ENCODE measurements around the gene SMARCC2.
A peak's percentile ranks its signal among the peaks of the same experiment; 100 is the strongest.

Gene SMARCC2

GRCh38 chr12:56152132-56152755 is 37.0 kb downstream of the SMARCC2 start, which contains the start of gene MYL6B:
MYL6B (plus strand) TSS chr12:56152587; CDS start chr12:56153919, 1,332 bp downstream.
- peak; percentile 92 for DNase-seq (ENCODE audit: low read depth)

GRCh38 chr12:56151672-56152131 is 37.6 kb downstream of the SMARCC2 start:
- peak; percentile 54 for DNase-seq (ENCODE audit: low read depth)

- DNase-seq (ENCODE audit: low read depth) = no peak
These were observed 38.7 kb downstream of the SMARCC2 start for GRCh38 chr12:56150563-56150962.

- no peak for DNase-seq (ENCODE audit: low read depth)
These were observed 42.5 kb downstream of the SMARCC2 start for GRCh38 chr12:56146492-56147460.

- no peak for DNase-seq (ENCODE audit: low read depth)
These were observed 44.1 kb downstream of the SMARCC2 start for GRCh38 chr12:56145217-56145616.

- DNase-seq (ENCODE audit: low read depth) = no peak
These were observed 45.4 kb downstream of the SMARCC2 start for GRCh38 chr12:56143870-56144269.

GRCh38 chr12:56143217-56143616 is 46.1 kb downstream of the SMARCC2 start:
- no peak for DNase-seq (ENCODE audit: low read depth)

- DNase-seq (ENCODE audit: low read depth) = no peak
These were observed 47.1 kb downstream of the SMARCC2 start for GRCh38 chr12:56141946-56142784.

GRCh38 chr12:56137853-56138571 is 51.3 kb downstream of the SMARCC2 start:
- DNase-seq (ENCODE audit: low read depth) = no peak

- no peak for DNase-seq (ENCODE audit: low read depth)
These were observed 54.4 kb downstream of the SMARCC2 start for GRCh38 chr12:56134897-56135296.

- no peak for DNase-seq (ENCODE audit: low read depth)
These were observed 58.4 kb downstream of the SMARCC2 start for GRCh38 chr12:56130876-56131275.

GRCh38 chr12:56129942-56130495 is 59.3 kb downstream of the SMARCC2 start:
- no peak for DNase-seq (ENCODE audit: low read depth)

GRCh38 chr12:56129206-56129941 is 59.9 kb downstream of the SMARCC2 start:
- peak; percentile 50 for DNase-seq (ENCODE audit: low read depth)

- no peak for DNase-seq (ENCODE audit: low read depth)
These were observed 60.5 kb downstream of the SMARCC2 start for GRCh38 chr12:56128670-56129205.

GRCh38 chr12:56127888-56128669 is 61.2 kb downstream of the SMARCC2 start, which contains the start of gene ESYT1:
ESYT1 (plus strand) TSS chr12:56128267; CDS start chr12:56128320, 53 bp downstream.
- peak; percentile 97 for DNase-seq (ENCODE audit: low read depth)

- DNase-seq (ENCODE audit: low read depth) = no peak
These were observed 61.8 kb downstream of the SMARCC2 start for GRCh38 chr12:56127485-56127887.

GRCh38 chr12:56126732-56127239 is 62.5 kb downstream of the SMARCC2 start:
- DNase-seq (ENCODE audit: low read depth) = no peak

- DNase-seq (ENCODE audit: low read depth) = no peak
These were observed 65.2 kb downstream of the SMARCC2 start for GRCh38 chr12:56124133-56124532.

- DNase-seq (ENCODE audit: low read depth) = no peak
These were observed 66.6 kb downstream of the SMARCC2 start for GRCh38 chr12:56122637-56123036.

All from stimulated activated CD4-positive, alpha-beta T cell treated with anti-CD3 and anti-CD28 coated beads, Interleukin-2, amount 100 ng/mL, for 4 hours (primary cell).